NCI-H2196 treated with DMSO at 0.1 percent for 48 hours (cell line): ENCODE data around the gene ITPK1.

ENCODE experiments used
- DNase-seq: peaks from one replicate; lab custom pipeline; 2025; ENCODE audit not compliant: unreplicated experiment; lab: John Stamatoyannopoulos, UW

ITPK1 gene

GRCh38 chr14:93030761-93031160, 85.0 kb downstream of the ITPK1 start:
- no peak for DNase-seq

- DNase-seq, result no peak
Observed at GRCh38 chr14:93029911-93030508, 85.7 kb downstream of the ITPK1 start.

DNA sequence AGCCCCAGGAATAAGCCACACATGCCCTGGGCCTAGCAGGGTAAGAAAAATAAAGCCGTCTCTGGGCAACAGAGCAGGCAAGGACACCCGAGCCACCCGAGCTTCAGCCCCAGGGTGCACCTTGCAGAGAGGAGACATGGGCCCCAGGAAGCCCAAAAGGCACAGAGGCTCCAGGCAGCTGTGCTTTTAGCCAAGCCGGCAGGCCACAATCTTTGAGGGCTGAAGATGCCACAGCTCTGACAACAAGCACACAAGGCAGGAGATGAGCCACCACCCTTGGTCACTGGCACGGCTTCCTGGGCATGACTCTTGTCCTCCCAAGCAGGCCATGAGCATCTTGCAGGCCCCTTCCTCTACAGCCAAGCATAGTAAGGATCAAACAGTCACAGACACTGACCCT, 86.3 kb downstream of the ITPK1 start:
- no peak for DNase-seq

GRCh38 chr14:93028724-93029076, 87.0 kb downstream of the ITPK1 start:
- DNase-seq, result no peak

- no peak for DNase-seq
Observed at GRCh38 chr14:93027810-93028723, 87.7 kb downstream of the ITPK1 start.

- DNase-seq, result no peak
Observed at GRCh38 chr14:93026339-93026738, 89.4 kb downstream of the ITPK1 start.

GRCh38 chr14:93025055-93025454, 90.7 kb downstream of the ITPK1 start:
- no peak for DNase-seq

GRCh38 chr14:93024493-93024892, 91.2 kb downstream of the ITPK1 start:
- no peak for DNase-seq

- no peak for DNase-seq
Observed at GRCh38 chr14:93023802-93024434, 91.8 kb downstream of the ITPK1 start.

DNA sequence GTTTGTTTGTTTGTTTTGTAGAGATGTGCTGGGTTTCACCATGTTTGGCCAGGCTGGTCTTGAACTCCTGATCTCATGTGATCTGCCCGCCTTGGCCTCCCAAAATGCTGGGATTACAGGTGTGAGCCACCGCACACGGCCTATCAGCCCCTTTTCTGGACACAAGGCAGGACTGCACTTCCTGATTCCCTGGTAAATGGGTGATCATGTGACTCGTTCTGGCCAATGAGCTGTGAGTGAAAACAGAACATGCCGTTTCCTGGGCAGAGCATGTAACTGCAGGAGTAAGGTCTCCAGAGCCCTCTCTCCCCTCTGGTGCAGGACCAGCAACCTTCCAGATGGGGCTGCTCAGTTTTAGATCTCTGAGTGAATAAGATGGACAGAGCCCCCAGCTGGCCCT, 92.7 kb downstream of the ITPK1 start:
- no peak for DNase-seq

GRCh38 chr14:93019970-93020369, 95.8 kb downstream of the ITPK1 start:
- no peak for DNase-seq

- DNase-seq, result no peak
Observed at GRCh38 chr14:93019367-93019843, 96.3 kb downstream of the ITPK1 start.

DNA sequence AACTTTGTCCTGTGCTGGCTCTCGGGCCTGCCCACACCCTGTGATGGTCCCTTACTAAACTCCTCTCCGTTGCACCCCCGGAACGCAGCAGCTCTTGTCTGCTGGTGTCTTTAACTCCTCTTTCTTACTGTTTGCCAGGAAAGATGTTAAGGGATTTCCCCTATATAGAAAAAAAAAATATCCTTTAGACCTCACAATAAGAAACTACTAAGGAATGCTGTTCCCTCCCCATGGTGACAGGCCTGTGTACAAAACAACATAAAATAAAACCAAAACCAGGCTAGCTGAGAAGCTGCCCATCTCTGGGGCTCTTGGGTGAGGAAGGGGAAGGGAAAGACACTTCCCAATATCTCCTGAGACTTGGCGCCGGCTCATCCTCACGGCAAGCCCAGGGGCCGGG, 97.4 kb downstream of the ITPK1 start:
- DNase-seq, result no peak

DNA sequence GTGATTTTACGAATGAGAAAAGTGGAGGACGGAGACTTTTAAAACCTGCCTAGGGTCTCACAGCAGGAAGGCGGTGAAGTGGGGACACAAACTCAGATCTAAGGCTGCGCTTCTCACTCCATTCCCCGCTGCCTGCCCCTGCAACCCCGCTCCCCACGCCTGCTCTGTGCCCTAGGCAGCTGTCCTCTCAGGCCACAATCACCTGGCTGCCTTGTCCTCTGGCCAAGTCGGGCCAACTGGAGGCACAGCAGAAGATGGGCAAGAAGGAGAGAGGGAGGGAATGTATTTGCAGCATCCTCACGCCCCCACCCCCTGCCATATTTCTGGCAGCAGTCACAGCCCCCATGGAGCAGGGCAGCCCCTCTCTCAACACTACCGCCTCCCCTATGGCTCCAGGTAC, 97.8 kb downstream of the ITPK1 start:
- DNase-seq, result no peak

- DNase-seq, result peak; percentile 22
Observed at GRCh38 chr14:93017301-93017797, 98.4 kb downstream of the ITPK1 start.

DNA sequence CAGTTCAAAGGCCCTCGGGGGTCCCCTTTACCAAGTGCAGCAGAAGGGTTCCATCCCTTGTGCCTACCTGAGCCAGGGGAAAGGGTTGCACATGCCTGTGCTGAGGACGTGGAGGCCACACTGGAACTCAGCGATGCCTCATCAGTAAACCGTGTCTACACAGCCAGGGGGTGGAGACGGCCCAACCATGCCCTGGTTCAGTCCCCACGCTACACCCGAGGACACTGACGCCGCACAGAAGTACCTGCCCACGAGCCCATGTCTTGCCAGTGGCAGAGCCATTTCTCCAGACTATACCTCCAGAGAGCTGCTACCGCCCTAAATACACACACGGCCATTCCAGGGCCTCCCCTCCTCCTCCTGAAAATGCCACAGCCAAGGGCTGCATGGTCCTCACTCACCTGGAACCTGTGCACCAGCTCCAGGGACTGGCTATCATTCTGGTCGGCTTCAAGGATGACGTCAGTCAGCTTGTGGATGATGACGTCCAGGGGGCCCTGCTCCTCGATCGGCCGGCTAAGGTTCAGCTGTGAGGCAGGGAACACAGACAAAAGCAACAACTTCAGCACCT, 99.4 kb downstream of the ITPK1 start:
- DNase-seq, result no peak

DNA sequence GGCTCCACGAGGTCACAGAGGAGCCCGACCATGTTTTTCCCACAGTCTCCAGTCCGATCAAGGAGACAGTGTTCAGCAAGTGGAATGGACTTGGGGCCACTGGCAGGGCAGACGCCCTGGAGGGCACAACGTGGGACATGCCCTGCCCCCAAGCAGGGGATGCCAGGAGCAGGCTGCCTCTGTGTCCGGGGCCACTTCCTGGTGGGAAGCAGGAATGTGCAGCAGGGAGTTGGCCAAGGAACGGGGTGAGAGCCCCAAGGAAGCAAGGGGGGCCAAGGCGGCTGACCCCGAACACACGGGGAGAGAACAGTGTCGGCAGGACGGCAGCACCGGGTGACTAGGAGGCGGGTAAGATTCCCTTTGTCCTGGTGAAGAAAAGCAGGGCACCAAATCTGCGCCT, 100.2 kb downstream of the ITPK1 start:
- no peak for DNase-seq

DNA sequence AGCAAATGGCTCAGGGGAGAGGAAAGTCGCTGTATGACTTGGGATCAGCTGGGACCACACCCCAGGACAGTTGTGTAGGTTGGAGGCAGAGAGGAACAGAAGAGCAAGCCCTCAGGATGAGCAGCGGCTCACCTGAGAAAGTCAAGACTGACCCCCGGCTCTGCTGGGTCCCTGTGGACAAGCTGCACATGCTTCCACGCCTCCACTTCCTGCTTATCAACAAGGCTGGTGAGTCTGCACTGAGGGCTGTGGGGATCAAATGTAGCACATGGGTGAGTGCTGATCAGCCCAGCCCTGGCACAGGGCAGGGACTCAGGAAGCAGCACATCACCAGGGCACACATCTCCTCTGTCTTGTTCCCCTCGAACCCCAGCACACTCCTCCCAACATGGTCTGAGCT, 100.7 kb downstream of the ITPK1 start:
- DNase-seq, result no peak

- no peak for DNase-seq
Observed at GRCh38 chr14:93014058-93015023, 101.4 kb downstream of the ITPK1 start.

DNA sequence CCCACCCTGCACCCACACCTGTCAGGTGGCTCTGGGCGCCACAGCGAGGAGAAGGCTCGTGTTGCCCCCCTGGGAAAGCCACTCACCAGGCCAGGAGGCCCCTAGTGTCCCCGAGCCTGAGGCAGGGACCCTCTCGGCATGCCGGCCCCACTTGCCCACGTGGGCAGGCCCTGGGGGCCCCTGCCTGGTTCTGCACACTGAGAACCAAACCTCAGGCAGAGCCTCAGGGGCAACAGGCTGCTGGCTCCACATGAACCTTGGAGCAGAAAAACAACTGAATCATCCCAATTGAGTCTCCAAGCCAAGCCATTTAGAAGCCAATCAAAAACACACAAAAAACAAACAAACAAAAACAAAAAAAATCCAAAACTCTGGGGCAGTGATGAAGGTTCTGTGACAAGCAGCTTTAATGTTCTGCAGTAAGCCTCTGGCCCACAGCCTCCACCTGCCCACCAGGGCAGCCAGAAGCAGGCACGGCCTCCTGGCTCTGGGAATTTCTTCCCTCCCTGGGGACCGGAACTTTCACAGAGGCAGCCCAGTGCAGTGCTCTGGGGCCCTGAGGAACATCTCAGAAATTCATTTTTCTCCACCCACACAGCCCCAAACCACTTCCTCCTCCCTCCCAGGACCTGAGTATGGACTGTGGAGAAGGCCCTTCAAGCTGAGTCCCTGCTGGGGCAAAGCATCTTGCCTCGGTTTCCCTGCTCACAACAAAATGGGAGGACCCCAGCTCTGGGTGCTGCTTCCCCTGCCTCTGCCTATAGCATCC, 102.6 kb downstream of the ITPK1 start:
- DNase-seq, result no peak
